GM12873 (cell line): ENCODE data around the gene TAS2R31.
"Not testable (repeated sequence)": the region's sequence is repeated elsewhere in the genome, so short reads cannot be mapped to it uniquely, and the experiment has no call there.

Experiments
- CTCF ChIP-seq: IDR thresholded peaks from 2 replicates; pipeline ENCODE4 v1.5.1; 2012; ENCODE audit warnings: low read depth, mild to moderate bottlenecking, moderate library complexity, low read length, control low read depth; ENCODE audit not compliant: insufficient read depth; ENCODE audit errors: missing control alignments

The TAS2R31 gene

GRCh38 chr12:11031307-11031706 is at the start of gene TAS2R31:
TAS2R31 (minus strand) TSS chr12:11031407; CDS start chr12:11031335, 72 bp downstream.
- TF ChIP-seq CTCF = no peak

GRCh38 chr12:11078246-11078645 is 47.0 kb upstream of the TAS2R31 start:
- no peak for TF ChIP-seq CTCF

GRCh38 chr12:11075642-11076041 is 44.4 kb upstream of the TAS2R31 start:
- no peak for TF ChIP-seq CTCF

GRCh38 chr12:11071414-11071813 is 40.2 kb upstream of the TAS2R31 start:
- TF ChIP-seq CTCF = no peak

GRCh38 chr12:11070999-11071398 is 39.8 kb upstream of the TAS2R31 start:
- no peak for TF ChIP-seq CTCF

GRCh38 chr12:11069854-11070365 is 38.7 kb upstream of the TAS2R31 start:
- no peak for TF ChIP-seq CTCF

- TF ChIP-seq CTCF = no peak
Measured at GRCh38 chr12:11067514-11067913, 36.3 kb upstream of the TAS2R31 start.

GRCh38 chr12:11062194-11062593 is 31.0 kb upstream of the TAS2R31 start, which contains the start of gene TAS2R46:
TAS2R46 (minus strand) TSS chr12:11062294; CDS start chr12:11062294, 0 bp downstream.
- TF ChIP-seq CTCF = not testable (repeated sequence)
